NT2/D1 (cell line): Measurements from ENCODE around the gene UTP11.

Experiments used
- DNase-seq: peaks from one replicate; pipeline ENCODE4 v3.0.0-alpha.2; 2011; ENCODE audit warnings: low read depth, low spot score
- H3K27me3 ChIP-seq: 2 replicates; pipeline ENCODE4 v1.6.0; 2011; ENCODE audit warnings: mild to moderate bottlenecking; ENCODE audit not compliant: insufficient read length, insufficient read depth
- H3K36me3 ChIP-seq: 2 replicates; pipeline ENCODE4 v1.6.1; 2011; ENCODE audit warnings: mild to moderate bottlenecking, low read length, mixed read lengths; ENCODE audit not compliant: insufficient read depth, insufficient read length
- H3K4me1 ChIP-seq: 2 replicates; pipeline ENCODE4 v1.5.1; 2011; ENCODE audit not compliant: insufficient read depth, insufficient read length
- H3K4me3 ChIP-seq: 2 replicates; pipeline ENCODE4 v1.5.1; 2011; ENCODE audit warnings: low read depth; ENCODE audit not compliant: insufficient read length
- H3K9ac ChIP-seq: 2 replicates; pipeline ENCODE4 v1.6.0; 2011; ENCODE audit warnings: low read depth; ENCODE audit not compliant: insufficient read length
- H3K9me3 ChIP-seq: 2 replicates; pipeline ENCODE4 v1.5.1; 2011; ENCODE audit warnings: mild to moderate bottlenecking, low read length; ENCODE audit not compliant: insufficient read depth
- SUZ12 ChIP-seq: IDR thresholded peaks from 2 replicates; pipeline ENCODE4 v1.6.1; 2011; ENCODE audit not compliant: insufficient read length, insufficient read depth; ENCODE audit errors: extremely low read depth
- YY1 ChIP-seq: IDR thresholded peaks from 2 replicates; pipeline ENCODE4 v1.6.1; 2011; ENCODE audit not compliant: insufficient read length, insufficient read depth
- ZNF274 ChIP-seq: IDR thresholded peaks from 2 replicates; pipeline ENCODE4 v1.6.1; 2011; ENCODE audit warnings: mild to moderate bottlenecking, low read depth, low read length

The UTP11 gene

DNA sequence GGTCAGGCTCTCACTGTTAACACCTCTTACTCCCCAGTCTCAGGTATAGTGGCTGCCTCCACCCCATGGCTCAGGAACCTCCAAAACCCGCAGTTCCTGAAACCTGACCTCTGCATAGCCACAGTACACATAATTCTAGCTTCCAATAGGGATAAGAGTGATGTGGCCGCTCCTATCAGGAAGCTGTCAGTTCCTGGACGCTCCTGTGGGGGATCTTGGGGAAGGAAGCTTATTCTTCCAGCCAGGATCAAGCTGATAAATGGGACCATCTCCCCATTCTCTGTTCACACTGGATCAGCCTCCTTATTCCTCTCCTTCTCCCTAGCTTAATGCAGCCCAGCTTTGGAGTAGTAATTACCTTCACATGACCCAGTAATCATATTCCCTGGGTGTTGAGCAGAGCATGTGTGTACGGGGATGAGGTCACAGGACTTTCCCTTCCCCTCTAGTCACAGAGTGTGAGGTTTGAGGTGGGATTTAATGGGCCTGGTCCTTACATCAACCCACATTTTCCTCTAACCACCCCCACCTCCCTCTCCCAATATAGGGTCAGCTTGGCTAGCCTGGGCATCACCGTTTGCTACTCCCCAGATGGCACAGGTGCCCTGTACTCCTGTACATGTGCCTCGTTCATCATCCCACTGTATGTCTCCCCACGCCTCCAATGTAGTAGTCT lies 41.0 kb downstream of the UTP11 start:
- Histone ChIP-seq H3K9me3 (no peaks in the 10 kb centered on the region), H3K36me3 (no peaks in the 10 kb centered on the region), H3K4me1 (peaks cover 18% of the 10 kb centered on the region), H3K9ac (no peak overlapping the region), H3K27me3 (peaks cover 12% of the 10 kb centered on the region), H3K4me3 (no peak overlapping the region)
- no peak for TF ChIP-seq ZNF274
- no peak for TF ChIP-seq SUZ12
- no peak for TF ChIP-seq YY1
- no peak for DNase-seq

DNA sequence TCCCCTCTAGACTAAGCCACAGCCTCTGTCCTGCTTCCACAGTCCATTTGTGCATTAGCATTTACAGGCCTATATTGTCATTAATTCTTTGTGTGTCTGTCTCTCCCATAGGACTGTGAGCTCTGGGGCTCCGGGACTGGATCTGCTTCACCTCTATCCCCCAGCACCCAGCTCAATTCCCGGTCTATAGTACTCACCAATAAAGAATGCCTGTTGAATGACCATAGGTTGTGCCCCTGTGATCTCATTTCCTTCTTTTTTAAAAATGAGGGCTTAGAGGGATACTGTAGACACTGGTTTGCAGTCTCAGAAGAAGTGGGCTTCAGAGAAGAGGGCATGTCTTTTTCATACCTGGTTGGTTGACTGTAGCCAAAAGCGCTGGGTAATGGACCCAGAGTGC lies 42.9 kb downstream of the UTP11 start:
- Histone ChIP-seq H3K9ac (no peak overlapping the region), H3K4me1 (peaks cover 30% of the 10 kb centered on the region), H3K36me3 (no peaks in the 10 kb centered on the region), H3K27me3 (no peaks in the 10 kb centered on the region), H3K4me3 (no peak overlapping the region), H3K9me3 (no peaks in the 10 kb centered on the region)
- no peak for TF ChIP-seq YY1
- TF ChIP-seq ZNF274 = no peak
- TF ChIP-seq SUZ12 = no peak
- no peak for DNase-seq

DNA sequence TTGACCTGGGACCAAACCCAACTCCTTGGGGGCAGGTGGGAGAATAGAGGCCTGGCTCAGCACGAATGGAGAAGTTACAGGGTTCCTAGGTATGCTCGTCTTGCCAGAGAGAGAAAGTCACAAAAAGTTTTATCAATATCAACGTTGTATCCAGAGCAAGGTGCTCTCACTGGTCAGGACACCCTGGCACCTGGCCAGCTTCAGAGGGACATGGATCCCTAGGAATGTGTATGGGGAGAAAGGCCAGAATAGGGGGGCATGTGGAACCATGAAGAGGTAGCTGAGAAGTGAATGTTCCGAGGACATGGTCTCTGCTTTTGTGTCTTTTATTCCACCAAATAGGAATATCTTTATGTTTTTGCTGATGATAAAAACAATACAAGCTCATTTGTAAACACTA lies 43.4 kb downstream of the UTP11 start:
- H3K4me1 ChIP-seq = peaks cover 31% of the 10 kb centered on the region
- no peak for TF ChIP-seq SUZ12
- no peak for TF ChIP-seq YY1
- no peak for TF ChIP-seq ZNF274
- no peaks in the 10 kb centered on the region for H3K27me3 ChIP-seq
- no peak overlapping the region for H3K9ac ChIP-seq
- H3K9me3 ChIP-seq = no peaks in the 10 kb centered on the region
- H3K4me3 ChIP-seq = no peak overlapping the region
- H3K36me3 ChIP-seq = no peaks in the 10 kb centered on the region
- DNase-seq = no peak

DNA sequence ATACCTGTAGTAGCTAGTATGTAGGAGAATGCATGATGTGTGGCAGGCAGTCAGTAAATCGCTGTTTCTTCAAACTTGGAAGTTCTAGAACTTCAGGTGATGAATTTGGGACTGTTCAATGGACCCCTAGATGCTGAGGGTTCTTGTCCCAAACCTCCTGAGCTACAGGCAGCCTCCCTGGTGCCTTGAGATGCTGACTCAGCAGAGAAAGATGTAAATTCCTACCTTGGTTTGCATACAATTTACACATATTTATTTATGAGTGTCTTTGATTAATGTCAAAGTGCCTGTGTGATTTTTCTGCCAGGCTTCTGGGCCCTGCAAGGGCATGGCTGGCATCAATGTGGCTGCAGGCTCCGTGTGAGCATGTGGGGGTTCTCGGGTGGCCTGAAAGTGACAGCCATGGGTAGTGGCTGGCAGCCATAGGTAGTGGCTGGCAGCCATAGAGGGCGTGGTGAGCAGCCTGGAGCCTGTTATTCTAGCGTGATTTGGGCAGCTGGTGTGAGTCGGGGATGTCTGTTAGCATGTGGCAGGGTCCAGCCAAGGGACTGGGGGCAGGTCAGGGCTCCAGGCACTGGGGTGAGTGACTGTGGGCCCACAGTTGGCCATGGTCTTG lies 47.2 kb downstream of the UTP11 start:
- TF ChIP-seq YY1 = no peak
- no peak for DNase-seq
- H3K27me3 ChIP-seq = no peaks in the 10 kb centered on the region
- H3K36me3 ChIP-seq = no peaks in the 10 kb centered on the region
- peaks cover 30% of the 10 kb centered on the region for H3K4me1 ChIP-seq
- no peak overlapping the region for H3K9ac ChIP-seq
- no peak overlapping the region for H3K4me3 ChIP-seq
- no peaks in the 10 kb centered on the region for H3K9me3 ChIP-seq

DNA sequence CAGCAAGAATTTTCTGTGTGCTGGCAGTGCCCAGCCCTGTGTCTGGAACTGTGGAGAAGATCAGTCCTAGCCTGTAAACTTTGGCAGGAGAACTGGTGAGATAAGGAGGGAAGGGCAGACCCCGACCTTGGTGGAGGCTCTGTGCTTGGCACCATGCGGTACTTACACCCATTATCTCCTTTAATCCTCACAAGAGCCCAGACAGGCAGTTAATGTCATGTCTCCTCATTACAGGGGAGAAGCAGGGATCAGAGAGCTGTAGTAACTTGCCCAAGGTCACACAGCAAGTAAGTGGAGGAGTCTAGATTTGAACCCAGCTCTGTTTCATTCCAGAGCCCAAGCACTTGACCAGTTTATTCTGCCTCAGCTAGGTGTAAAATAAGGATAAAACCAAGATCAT lies 48.0 kb downstream of the UTP11 start:
- Histone ChIP-seq H3K9ac (no peak overlapping the region), H3K4me1 (peaks cover 33% of the 10 kb centered on the region), H3K9me3 (no peaks in the 10 kb centered on the region), H3K4me3 (no peak overlapping the region), H3K36me3 (no peaks in the 10 kb centered on the region), H3K27me3 (no peaks in the 10 kb centered on the region)
- TF ChIP-seq YY1 = no peak
- no peak for TF ChIP-seq SUZ12
- no peak for TF ChIP-seq ZNF274
- DNase-seq = no peak

DNA sequence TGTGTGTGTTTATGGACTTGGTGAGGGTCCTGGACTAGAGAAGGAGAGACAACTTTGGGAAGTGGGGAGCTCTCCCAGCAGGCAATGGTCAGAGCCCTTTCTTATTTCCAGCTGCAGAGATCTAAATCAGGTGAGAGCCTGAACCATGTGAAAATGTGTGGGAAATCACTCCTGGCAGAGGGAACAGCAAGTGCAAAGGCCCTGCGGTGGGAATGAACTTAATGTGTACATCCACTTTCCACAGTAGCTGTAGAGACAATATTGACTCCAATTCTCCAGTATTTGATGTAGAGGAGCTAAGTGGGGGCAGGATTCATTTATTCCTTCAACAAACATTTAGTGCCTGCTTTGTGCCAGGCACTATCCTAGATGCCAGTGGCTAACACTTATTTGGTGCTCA lies 48.8 kb downstream of the UTP11 start:
- H3K9ac ChIP-seq = no peak overlapping the region
- H3K27me3 ChIP-seq = no peaks in the 10 kb centered on the region
- H3K9me3 ChIP-seq = no peaks in the 10 kb centered on the region
- TF ChIP-seq ZNF274 (no peak), SUZ12 (no peak), YY1 (no peak)
- DNase-seq = no peak
- H3K4me3 ChIP-seq = no peak overlapping the region
- no peaks in the 10 kb centered on the region for H3K36me3 ChIP-seq
- H3K4me1 ChIP-seq = peaks cover 41% of the 10 kb centered on the region

DNA sequence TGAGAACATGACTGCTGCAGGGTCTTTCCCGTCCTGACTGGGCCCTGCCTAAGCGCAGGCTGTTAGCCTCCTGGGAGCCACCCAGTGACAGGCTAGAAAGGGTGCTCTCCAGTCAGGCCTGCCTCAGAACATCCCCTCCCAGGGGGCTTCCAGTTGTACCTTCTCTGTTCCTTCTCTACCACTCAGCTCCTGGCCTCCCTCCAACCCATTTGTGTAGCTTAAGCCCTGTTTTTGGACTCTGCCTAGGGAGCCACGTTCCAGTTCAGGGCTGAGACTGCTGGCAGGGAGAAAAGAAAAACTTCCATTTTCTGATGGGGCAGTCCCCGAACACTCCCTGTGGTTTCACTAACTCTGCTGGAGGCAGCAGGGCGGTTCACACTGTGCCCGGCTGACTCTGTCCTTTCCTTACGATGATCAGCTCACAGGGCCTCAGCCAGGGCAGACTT lies 49.4 kb downstream of the UTP11 start:
- TF ChIP-seq YY1 = no peak
- TF ChIP-seq SUZ12 = no peak
- TF ChIP-seq ZNF274 = no peak
- Histone ChIP-seq H3K36me3 (no peaks in the 10 kb centered on the region), H3K4me1 (peaks cover 42% of the 10 kb centered on the region)

More for the DNA sequence above, 49.4 kb downstream of the UTP11 start:
- Histone ChIP-seq H3K9ac (no peak overlapping the region), H3K4me3 (no peak overlapping the region), H3K27me3 (no peaks in the 10 kb centered on the region), H3K9me3 (no peaks in the 10 kb centered on the region)
- DNase-seq = no peak
